CD4-positive, alpha-beta T cell (primary cell): ENCODE results near the gene ARPC5L. TPM values are rescaled to one million over a fixed set of nuclear protein-coding genes. Genes with fewer than 3 reads are reported as not detected.

ENCODE experiments used
- ATAC-seq: fragments of 200-7000 bp; cut with Tn5 transposase; one replicate; pipeline ENCODE4 v1.10.0; 2022; ENCODE audit warnings: mild to moderate bottlenecking; ENCODE audit not compliant: poor library complexity
- CTCF ChIA-PET: fragments of 350-600 bp; sonication (Branson Sonifier 250); formaldehyde crosslinking; loops from one replicate; lab custom pipeline; 2021; ENCODE audit warnings: antibody characterized with exemption, inconsistent platforms; lab: Charles Lee
- POLR2A ChIA-PET: fragments of 350-600 bp; sonication (Branson Sonifier 250); formaldehyde crosslinking; loops from one replicate; lab custom pipeline; 2021; ENCODE audit warnings: antibody characterized with exemption, inconsistent platforms; lab: Charles Lee
- DNase-seq, 14 experiments: peaks; one replicate each; pipeline ENCODE4 v3.0.0-alpha.2; 2013 to 2020; ENCODE audit warnings: mixed read lengths in 2 of 14
- H3K27ac ChIP-seq, 2 donors: one replicate each; pipeline versions ENCODE4 v1.5.1 to v1.7.0; 2013; ENCODE audit warnings: low read length in 2 of 2, low read depth in 1 of 2, mild to moderate bottlenecking in 1 of 2
- H3K27me3 ChIP-seq, 2 experiments: 1 replicate in 1 of 2; 2 replicates in 1 of 2; pipeline versions ENCODE4 v1.6.1 to v1.7.0; 2013; ENCODE audit warnings: low read length in 2 of 2, control low read depth in 1 of 2, mild to moderate bottlenecking in 1 of 2, moderate library complexity in 1 of 2; ENCODE audit not compliant: insufficient read depth in 2 of 2, control insufficient read depth in 1 of 2
- H3K36me3 ChIP-seq: one replicate; pipeline ENCODE4 v1.6.1; 2013; ENCODE audit warnings: low read length, control low read depth; ENCODE audit not compliant: insufficient read depth
- H3K4me1 ChIP-seq: one replicate; pipeline ENCODE4 v1.6.1; 2013; ENCODE audit warnings: low read length, control low read depth; ENCODE audit not compliant: insufficient read depth
- H3K4me3 ChIP-seq: one replicate; pipeline ENCODE4 v1.5.1; 2013; ENCODE audit warnings: mild to moderate bottlenecking, low read length, moderate library complexity
- H3K9me3 ChIP-seq, 2 experiments: 1 replicate in 1 of 2; 2 replicates in 1 of 2; pipeline versions ENCODE4 v1.6.1 to v1.7.0; 2013; ENCODE audit warnings: low read length in 2 of 2, mild to moderate bottlenecking in 2 of 2, control low read depth in 1 of 2, moderate library complexity in 1 of 2; ENCODE audit not compliant: control insufficient read depth in 1 of 2, insufficient read depth in 1 of 2
- H3K27ac Mint-ChIP-seq: one replicate; pipeline ENCODE4 v1.8.0; 2020; ENCODE audit warnings: mixed read lengths
- H3K27me3 Mint-ChIP-seq: one replicate; pipeline ENCODE4 v1.8.0; 2021; ENCODE audit warnings: mixed read lengths
- H3K36me3 Mint-ChIP-seq: one replicate; pipeline ENCODE4 v1.8.0; 2021; ENCODE audit warnings: low read depth, mixed read lengths
- H3K4me1 Mint-ChIP-seq: one replicate; pipeline ENCODE4 v1.8.0; 2021; ENCODE audit warnings: low read depth, mixed read lengths
- H3K4me3 Mint-ChIP-seq: one replicate; pipeline ENCODE4 v1.8.0; 2020; ENCODE audit warnings: mild to moderate bottlenecking, mixed read lengths
- H3K9me3 Mint-ChIP-seq: one replicate; pipeline ENCODE4 v1.8.0; 2020; ENCODE audit warnings: mixed read lengths
- CTCF ChIP-seq: fragments of 200-600 bp; IDR thresholded peaks from one replicate; pipeline ENCODE4 v1.8.0; 2022; ENCODE audit warnings: antibody characterized with exemption, mild to moderate bottlenecking
- intact Hi-C, 2 experiments: fragments of 100-400 bp; cut with DNase I in 1 of 2; cut with micrococcal nuclease in 1 of 2; formaldehyde crosslinking; loops; one replicate each; pipeline versions ENCODE4 v1.15.1 to v1.9.0; 2023 to 2025; cut with DNase I, micrococcal nuclease
- total RNA-seq, 174 experiments: library from RNA in 2 of 174; stranded (reverse) in 2 of 174; gene quantifications; one replicate each; pipeline ENCODE4 v1.2.3 and lab custom pipeline; 2021 to 2026

The ARPC5L gene
- total RNA-seq, 2 experiments from 2014 or later, result 36.8 to 37.0 TPM

GRCh38 chr9:124908098-124908497 lies 46.2 kb downstream of the ARPC5L start:
- H3K4me1 Mint-ChIP-seq, result no peaks in the 10 kb centered on the region
- Histone ChIP-seq H3K4me3 (no peak overlapping the region), H3K9me3 (no peaks in the 10 kb centered on the region), H3K36me3 (peaks cover 36% of the 10 kb centered on the region), H3K27me3 (no peaks in the 10 kb centered on the region), H3K27ac (no peak overlapping the region), H3K4me1 (no peaks in the 10 kb centered on the region)
- ATAC-seq, result no peak
- no peak for TF ChIP-seq CTCF
- H3K27me3 Mint-ChIP-seq, result peaks cover 5% of the 10 kb centered on the region
- intact Hi-C loops, result no loop called here
- no peak overlapping the region for H3K4me3 Mint-ChIP-seq
- no peak overlapping the region for H3K27ac Mint-ChIP-seq
- H3K9me3 Mint-ChIP-seq, result no peaks in the 10 kb centered on the region
- POLR2A ChIA-PET, result no interaction called here
- peaks cover 68% of the 10 kb centered on the region for H3K36me3 Mint-ChIP-seq
- DNase-seq, result no peak
- CTCF ChIA-PET, result no interaction called here

GRCh38 chr9:124911766-124912165 lies 49.8 kb downstream of the ARPC5L start:
- Mint-ChIP-seq H3K27me3 (no peaks in the 10 kb centered on the region), H3K9me3 (no peaks in the 10 kb centered on the region), H3K27ac (no peak overlapping the region), H3K36me3 (peaks cover 73% of the 10 kb centered on the region), H3K4me1 (no peaks in the 10 kb centered on the region), H3K4me3 (no peak overlapping the region)
- DNase-seq, result no peak
- no peak overlapping the region for H3K27ac ChIP-seq
- TF ChIP-seq CTCF, result no peak
- H3K27me3 ChIP-seq, result no peaks in the 10 kb centered on the region
- no peak overlapping the region for H3K4me3 ChIP-seq
- H3K9me3 ChIP-seq, result no peaks in the 10 kb centered on the region
- ChIA-PET CTCF (no interaction called here), POLR2A (interaction anchor here (1.2 kb wide), 1 partner anchor 30 kb away, joined by 3 read pairs; no protein-coding TSS in a partner anchor)
- H3K4me1 ChIP-seq, result no peaks in the 10 kb centered on the region
- intact Hi-C loops, result no loop called here
- ATAC-seq, result no peak
- H3K36me3 ChIP-seq, result peaks cover 37% of the 10 kb centered on the region

GRCh38 chr9:124913378-124913777 lies 51.4 kb downstream of the ARPC5L start:
- Histone ChIP-seq H3K36me3 (peaks cover 33% of the 10 kb centered on the region), H3K4me1 (no peaks in the 10 kb centered on the region), H3K27ac (no peak overlapping the region), H3K4me3 (no peak overlapping the region), H3K27me3 (no peaks in the 10 kb centered on the region), H3K9me3 (no peaks in the 10 kb centered on the region)
- ChIA-PET CTCF (no interaction called here), POLR2A (no interaction called here)
- peaks cover 70% of the 10 kb centered on the region for H3K36me3 Mint-ChIP-seq
- ATAC-seq (no peak), DNase-seq (no peak)
- intact Hi-C loops, result no loop called here
- no peak overlapping the region for H3K4me3 Mint-ChIP-seq
- no peaks in the 10 kb centered on the region for H3K9me3 Mint-ChIP-seq
- no peak for TF ChIP-seq CTCF
- H3K27ac Mint-ChIP-seq, result no peak overlapping the region
- no peaks in the 10 kb centered on the region for H3K27me3 Mint-ChIP-seq
- no peaks in the 10 kb centered on the region for H3K4me1 Mint-ChIP-seq
